SU-DHL-6 (cell line): ENCODE data around the gene SCAMP5.

Experiments
- EZH2phosphoT487 ChIP-seq: fragments of 200-600 bp; sonication (generic), shearing (Covaris generic); conservative IDR thresholded peaks from 2 replicates; pipeline ENCODE4 v1.6.1; 2018; ENCODE audit warnings: mild to moderate bottlenecking, antibody characterized with exemption, low read length, moderate library complexity, mixed read lengths
- TF ChIP-seq, protein P1 (sequence below): fragments of 200-600 bp; sonication (generic); IDR thresholded peaks from one replicate; pipeline ENCODE4 v1.5.1; 2017; ENCODE audit warnings: antibody characterized with exemption, mild to moderate bottlenecking, low read length, moderate library complexity; ENCODE audit not compliant: insufficient read depth, poor library complexity, severe bottlenecking

- TF ChIP-seq, protein P1, sequence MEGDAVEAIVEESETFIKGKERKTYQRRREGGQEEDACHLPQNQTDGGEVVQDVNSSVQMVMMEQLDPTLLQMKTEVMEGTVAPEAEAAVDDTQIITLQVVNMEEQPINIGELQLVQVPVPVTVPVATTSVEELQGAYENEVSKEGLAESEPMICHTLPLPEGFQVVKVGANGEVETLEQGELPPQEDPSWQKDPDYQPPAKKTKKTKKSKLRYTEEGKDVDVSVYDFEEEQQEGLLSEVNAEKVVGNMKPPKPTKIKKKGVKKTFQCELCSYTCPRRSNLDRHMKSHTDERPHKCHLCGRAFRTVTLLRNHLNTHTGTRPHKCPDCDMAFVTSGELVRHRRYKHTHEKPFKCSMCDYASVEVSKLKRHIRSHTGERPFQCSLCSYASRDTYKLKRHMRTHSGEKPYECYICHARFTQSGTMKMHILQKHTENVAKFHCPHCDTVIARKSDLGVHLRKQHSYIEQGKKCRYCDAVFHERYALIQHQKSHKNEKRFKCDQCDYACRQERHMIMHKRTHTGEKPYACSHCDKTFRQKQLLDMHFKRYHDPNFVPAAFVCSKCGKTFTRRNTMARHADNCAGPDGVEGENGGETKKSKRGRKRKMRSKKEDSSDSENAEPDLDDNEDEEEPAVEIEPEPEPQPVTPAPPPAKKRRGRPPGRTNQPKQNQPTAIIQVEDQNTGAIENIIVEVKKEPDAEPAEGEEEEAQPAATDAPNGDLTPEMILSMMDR, result no peak
- no peak for TF ChIP-seq EZH2phosphoT487
Measured at GRCh38 chr15:74961616-74962015, 33.7 kb upstream of the SCAMP5 start.
